ENCODE data around the gene MANSC4.

DNA sequence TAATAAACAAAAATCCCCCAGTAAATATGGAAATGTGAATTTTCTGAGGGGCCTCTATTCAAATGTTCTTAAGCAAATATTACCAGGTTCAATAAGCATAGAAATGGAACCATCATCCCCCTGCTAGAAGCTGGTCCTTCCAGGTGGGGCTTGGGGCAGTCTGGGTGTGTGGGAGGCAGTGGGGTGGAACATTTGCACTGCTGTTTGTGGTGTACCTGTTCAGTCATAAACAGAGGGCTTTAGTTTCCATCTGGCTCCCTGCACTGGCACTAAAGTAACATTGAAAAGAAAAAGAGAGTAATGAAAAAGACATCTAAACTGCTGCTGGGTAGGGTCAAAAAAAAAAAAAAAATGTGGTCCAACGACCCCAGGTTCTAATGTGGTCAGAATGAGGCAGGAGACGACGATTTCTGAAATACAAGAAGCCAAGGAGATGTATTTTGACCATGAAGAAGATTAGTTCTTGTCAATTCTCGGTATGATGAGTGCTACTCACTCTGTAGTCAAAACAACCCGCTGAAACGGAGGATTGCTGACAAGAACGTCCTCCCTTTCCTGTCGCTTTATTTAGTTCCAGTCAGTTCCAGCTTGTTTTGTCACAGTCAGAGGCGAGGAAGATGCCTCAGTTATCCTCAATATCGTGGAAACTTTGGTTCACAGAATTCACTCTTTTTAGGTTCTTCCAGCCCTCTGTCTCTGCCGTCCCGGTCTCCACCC is 44.2 kb upstream of the MANSC4 start:
- TF ChIP-seq, protein P1, sequence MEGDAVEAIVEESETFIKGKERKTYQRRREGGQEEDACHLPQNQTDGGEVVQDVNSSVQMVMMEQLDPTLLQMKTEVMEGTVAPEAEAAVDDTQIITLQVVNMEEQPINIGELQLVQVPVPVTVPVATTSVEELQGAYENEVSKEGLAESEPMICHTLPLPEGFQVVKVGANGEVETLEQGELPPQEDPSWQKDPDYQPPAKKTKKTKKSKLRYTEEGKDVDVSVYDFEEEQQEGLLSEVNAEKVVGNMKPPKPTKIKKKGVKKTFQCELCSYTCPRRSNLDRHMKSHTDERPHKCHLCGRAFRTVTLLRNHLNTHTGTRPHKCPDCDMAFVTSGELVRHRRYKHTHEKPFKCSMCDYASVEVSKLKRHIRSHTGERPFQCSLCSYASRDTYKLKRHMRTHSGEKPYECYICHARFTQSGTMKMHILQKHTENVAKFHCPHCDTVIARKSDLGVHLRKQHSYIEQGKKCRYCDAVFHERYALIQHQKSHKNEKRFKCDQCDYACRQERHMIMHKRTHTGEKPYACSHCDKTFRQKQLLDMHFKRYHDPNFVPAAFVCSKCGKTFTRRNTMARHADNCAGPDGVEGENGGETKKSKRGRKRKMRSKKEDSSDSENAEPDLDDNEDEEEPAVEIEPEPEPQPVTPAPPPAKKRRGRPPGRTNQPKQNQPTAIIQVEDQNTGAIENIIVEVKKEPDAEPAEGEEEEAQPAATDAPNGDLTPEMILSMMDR (IDR thresholded peaks at IDR 0.05), result no peak
- no peak for TF ChIP-seq POLR2AphosphoS5 (IDR thresholded peaks at IDR 0.05; ENCODE audit: low read depth, low read length)
